K562 (cell line): ENCODE results near the gene MTMR10. TPM values are rescaled to one million over a fixed set of nuclear protein-coding genes. Genes with fewer than 3 reads are reported as not detected.

Source experiments
- ATAC-seq: fragments of 200-7000 bp; cut with Tn5 transposase; 3 replicates; pipeline ENCODE4 v1.9.1; 2020; ENCODE audit warnings: moderate library complexity
- BruUV-seq: library from RNA; stranded (reverse); fragments of 400-500 nt; replicated peaks from 2 replicates; lab custom pipeline; 2021; lab: Mats Ljungman, UMichigan
- CTCF ChIA-PET: fragments of 300-600 bp; formaldehyde crosslinking; extraction: SDS; loops from one replicate; lab custom pipeline; 2021; ENCODE audit warnings: low intra/inter-chr PET ratio; lab: Yijun Ruan, JAX
- POLR2A ChIA-PET: fragments of 300-600, 350-650 bp; sonication (Branson Sonifier 250); formaldehyde crosslinking; extraction: SDS; loops from one replicate; lab custom pipeline; 2021; ENCODE audit warnings: antibody characterized with exemption, inconsistent platforms; lab: Yijun Ruan, JAX
- DNase-seq, 4 experiments: peaks; one replicate each; pipeline versions ENCODE4 v3.0.0 to v3.0.0-alpha.2; 2011 to 2018; ENCODE audit warnings: low spot score in 3 of 4, mixed read lengths in 3 of 4; ENCODE audit errors: extremely low read depth in 1 of 4
- FAIRE-seq: peaks from 2 replicates; lab custom pipeline; 2011; peaks lifted over from hg19 to GRCh38; lab: Jason Lieb, UNC
- H2AFZ ChIP-seq: 2 replicates; pipeline ENCODE4 v1.6.0; 2011; ENCODE audit warnings: low read depth, low read length, control low read depth, inconsistent platforms
- H3K27ac ChIP-seq: fragments of 200-600 bp; 3 replicates; pipeline ENCODE4 v1.8.0; 2011; ENCODE audit warnings: low read depth, mild to moderate bottlenecking, control low read depth, inconsistent platforms, low read length, moderate library complexity, mixed read lengths; ENCODE audit errors: extremely low read depth
- H3K27me3 ChIP-seq, 2 experiments: fragments of 300-600 bp in 1 of 2; 2 replicates in 1 of 2; 3 replicates in 1 of 2; pipeline versions ENCODE4 v1.6.0 to v1.8.0; 2011; ENCODE audit warnings: inconsistent platforms in 2 of 2, low read length in 2 of 2, mild to moderate bottlenecking in 1 of 2, mixed read lengths in 1 of 2, moderate library complexity in 1 of 2; ENCODE audit not compliant: control insufficient read depth in 2 of 2, insufficient read depth in 2 of 2
- H3K36me3 ChIP-seq: fragments of 300-600 bp; 3 replicates; pipeline ENCODE4 v1.8.0; 2011; ENCODE audit warnings: mild to moderate bottlenecking, low read length, inconsistent platforms; ENCODE audit not compliant: control insufficient read depth, insufficient read depth
- H3K4me1 ChIP-seq, 2 experiments: fragments of 200-600 bp in 1 of 2; replicated peaks in 1 of 2; 2 replicates in 1 of 2; 3 replicates in 1 of 2; pipeline versions ENCODE4 v1.5.1 to v1.8.0; 2011; ENCODE audit warnings: inconsistent platforms in 2 of 2, low read length in 2 of 2, mild to moderate bottlenecking in 1 of 2, mixed read lengths in 1 of 2, moderate library complexity in 1 of 2; ENCODE audit not compliant: control insufficient read depth in 2 of 2, insufficient read depth in 2 of 2
- H3K4me2 ChIP-seq: 2 replicates; pipeline ENCODE4 v1.6.1; 2011; ENCODE audit warnings: low read length, control low read depth, inconsistent platforms, mixed read lengths; ENCODE audit not compliant: insufficient read depth
- H3K4me3 ChIP-seq: fragments of 200-600 bp; sonication (generic), shearing (Covaris generic); 2 replicates; pipeline ENCODE4 v1.5.1; 2016; ENCODE audit warnings: control low read depth, inconsistent platforms
- H3K79me2 ChIP-seq: fragments of 200-600 bp; 3 replicates; pipeline ENCODE4 v1.8.0; 2011; ENCODE audit warnings: low read length, inconsistent platforms; ENCODE audit not compliant: control insufficient read depth, insufficient read depth
- H3K9ac ChIP-seq, 2 experiments: 2 replicates each; pipeline versions ENCODE4 v1.6.0 to v1.6.1; 2011; ENCODE audit warnings: low read depth in 2 of 2, low read length in 2 of 2, control low read depth in 1 of 2, inconsistent platforms in 1 of 2, mild to moderate bottlenecking in 1 of 2, mixed read lengths in 1 of 2; ENCODE audit not compliant: insufficient read depth in 1 of 2
- H3K9me1 ChIP-seq: one replicate; pipeline ENCODE4 v1.6.0; 2011; ENCODE audit warnings: inconsistent platforms, mild to moderate bottlenecking, low read length, moderate library complexity; ENCODE audit not compliant: control insufficient read depth, insufficient read depth
- H3K9me3 ChIP-seq: replicated peaks from 2 replicates; pipeline ENCODE4 v1.5.1; 2011; ENCODE audit warnings: low read depth, low read length, inconsistent platforms; ENCODE audit not compliant: control insufficient read depth, insufficient read depth
- H4K20me1 ChIP-seq: replicated peaks from 2 replicates; pipeline ENCODE4 v1.6.1; 2011; ENCODE audit warnings: low read length, inconsistent platforms, mixed read lengths; ENCODE audit not compliant: control insufficient read depth, insufficient read depth
- ATF6 ChIP-seq: sonication (generic); formaldehyde crosslinking; IDR thresholded peaks from 2 replicates; pipeline ENCODE4 v1.4.0; 2020; ENCODE audit warnings: mild to moderate bottlenecking, missing genetic modification reagents
- CGGBP1 ChIP-seq: fragments of 250-450 bp; sonication (Bioruptor Pico); IDR thresholded peaks from 2 replicates; pipeline ENCODE4 v1.9.0; 2021; ENCODE audit warnings: mild to moderate bottlenecking
- HBP1 ChIP-seq: fragments of 450-650 bp; formaldehyde crosslinking; IDR thresholded peaks from 2 replicates; pipeline ENCODE4 v1.4.0; 2022; ENCODE audit warnings: missing genetic modification characterization
- ILF3 ChIP-seq: fragments of 450-650 bp; IDR thresholded peaks from 2 replicates; pipeline ENCODE4 v1.6.1; 2018; ENCODE audit warnings: antibody characterized with exemption, mild to moderate bottlenecking, moderate library complexity, borderline replicate concordance
- KDM4B ChIP-seq, 2 experiments: fragments of 450-650 bp in 1 of 2; sonication (generic) in 1 of 2; IDR thresholded peaks; 2 replicates each; pipeline ENCODE4 v1.6.1; 2016 to 2017; ENCODE audit warnings: borderline replicate concordance in 2 of 2, antibody characterized with exemption in 1 of 2, low read depth in 1 of 2, mild to moderate bottlenecking in 1 of 2
- MCM7 ChIP-seq, 2 experiments: fragments of 450-650 bp; IDR thresholded peaks; 2 replicates each; pipeline ENCODE4 v1.6.1; 2016 to 2018
- MEIS2 ChIP-seq: fragments of 450-650 bp; IDR thresholded peaks from 2 replicates; pipeline ENCODE4 v1.6.1; 2014; ENCODE audit warnings: mild to moderate bottlenecking; ENCODE audit not compliant: partially characterized antibody
- MTA3 ChIP-seq: fragments of 450-650 bp; formaldehyde crosslinking; IDR thresholded peaks from 2 replicates; pipeline ENCODE4 v1.6.1; 2017; ENCODE audit warnings: mild to moderate bottlenecking, borderline replicate concordance
- NELFE ChIP-seq: IDR thresholded peaks from 2 replicates; pipeline ENCODE4 v1.6.1; 2011; ENCODE audit warnings: mild to moderate bottlenecking; ENCODE audit not compliant: insufficient read depth, insufficient read length
- SAFB ChIP-seq: fragments of 200-400 bp; formaldehyde crosslinking; IDR thresholded peaks from 2 replicates; pipeline ENCODE4 v1.6.1; 2017; ENCODE audit warnings: low read depth, low read length, borderline replicate concordance
- YBX1 ChIP-seq: fragments of 450-650 bp; IDR thresholded peaks from 2 replicates; pipeline ENCODE4 v1.7.1; 2016; ENCODE audit warnings: mild to moderate bottlenecking
- ZNF436 ChIP-seq: fragments of 250-450, 450-650 bp; sonication (Bioruptor Pico); formaldehyde crosslinking; IDR thresholded peaks from 2 replicates; pipeline ENCODE4 v1.7.0; 2020; ENCODE audit warnings: mild to moderate bottlenecking
- WGBS: fragments of 100-300 bp; shearing (Covaris generic); methylation state at CpG from one replicate; pipeline ENCODE4 v1.1.6; 2016; ENCODE audit warnings: low coverage, mixed read lengths; ENCODE audit not compliant: insufficient coverage; ENCODE audit errors: missing lambda C conversion rate; 5-methylcytosine and 5-hydroxymethylcytosine counted together
- in situ Hi-C: fragments of 300-500 bp; cut with MboI; formaldehyde crosslinking; loops from 4 replicates; pipeline ENCODE4 v1.15.0; 2018; ENCODE audit warnings: inconsistent platforms, mixed read lengths
- intact Hi-C: fragments of 100-400 bp; cut with micrococcal nuclease; formaldehyde crosslinking; loops from 2 replicates; pipeline ENCODE4 v1.14.2; 2022
- polyA plus RNA-seq, 8 experiments: library from polyadenylated mRNA; depleted of rRNA in 4 of 8; stranded (reverse) in 5 of 8; unstranded in 3 of 8; fragments of >200 nt; fragmentation: Nextera tagmentation in 2 of 8; fragmentation: Illumina TruSeq in 1 of 8; extraction: Ambion mirVana in 2 of 8; extraction: Trizol in 1 of 8; gene quantifications; 2 replicates each; pipeline versions ENCODE4 v1.2.1 to v1.2.3, GENCODE V29; 2011 to 2014; ENCODE audit warnings: inconsistent platforms in 1 of 8, missing spikeins in 1 of 8
- total RNA-seq, 7 experiments: library from RNA; depleted of rRNA in 6 of 7; stranded (reverse); fragments of >200 nt in 6 of 7; fragmentation: Illumina TruSeq in 2 of 7; extraction: Trizol in 2 of 7; gene quantifications; 2 replicates each; pipeline versions ENCODE4 v1.2.1 to v1.2.3, GENCODE V29; 2011 to 2021; ENCODE audit warnings: low replicate concordance in 1 of 7

MTMR10 gene
- total and polyA plus RNA-seq, 9 of the 15 experiments (the other 6 are each of a cell fraction or from before 2014, with no cell fraction given): 1.6 to 6.8 (median 4.8) TPM

GRCh38 chr15:30940359-30940758 lies 51.1 kb downstream of the MTMR10 start:
- Histone ChIP-seq H3K9me1 (peaks cover 2% of the 10 kb centered on the region), H3K9me3 (no peaks in the 10 kb centered on the region), H2AFZ (no peak overlapping the region), H3K9ac (no peak overlapping the region), H3K27ac (no peak overlapping the region; the same call in 2 of the 3 replicates), H3K4me3 (no peak overlapping the region), H3K4me1 (no peaks in the 10 kb centered on the region), H3K79me2 (no peaks in the 10 kb centered on the region), H3K36me3 (peaks cover 81% of the 10 kb centered on the region), H4K20me1 (no peaks in the 10 kb centered on the region), H3K27me3 (no peaks in the 10 kb centered on the region), H3K4me2 (no peak overlapping the region)
- intact Hi-C loops: no loop called here
- FAIRE-seq: no peak
- CTCF ChIA-PET: interaction anchor here (0.7 kb wide), 1 partner anchor 33 kb away, joined by 3 read pairs; no protein-coding TSS in a partner anchor
- POLR2A ChIA-PET: no interaction called here
- BruUV-seq: no TSS peak
- no peak for ATAC-seq
- DNase-seq: no peak
- in situ Hi-C loops: no loop called here
- 72% methylated on average over 4 of the region's 4 CpGs for WGBS
- TF ChIP-seq CGGBP1 (CRISPR knock-in tag) (no peak), ILF3 (no peak), ATF6 (CRISPR knock-in tag) (no peak), SAFB (no peak), NELFE (no peak), HBP1 (CRISPR knock-in tag) (no peak), KDM4B (IDR thresholded peaks at IDR 0.05; ENCODE audit: borderline replicate concordance in 2 of 2, low read depth in 1 of 2) (no peak), MEIS2 (no peak), MCM7 (IDR thresholded peaks at IDR 0.05) (no peak), ZNF436 (CRISPR knock-in tag) (no peak), YBX1 (no peak), MTA3 (no peak)
